Ovary (tissue), 3 donors: ENCODE measurements around the gene FEM1C.

Experiments
- EP300 ChIP-seq: sonication (generic); formaldehyde crosslinking; IDR thresholded peaks from one replicate; pipeline ENCODE4 v1.6.1; 2017; ENCODE audit warnings: antibody characterized with exemption
- POLR2A ChIP-seq: fragments of 450-650 bp; IDR thresholded peaks from one replicate; pipeline ENCODE4 v1.6.1; 2017; ENCODE audit warnings: antibody characterized with exemption, mild to moderate bottlenecking, moderate library complexity
- TF ChIP-seq, protein P1 (sequence below), 3 donors: fragments of 450-650 bp in 2 of 3; fragments of 200-600 bp in 1 of 3; IDR thresholded peaks; one replicate each; pipeline versions ENCODE4 v1.5.1 to v1.8.0; 2016 to 2022; ENCODE audit warnings: antibody characterized with exemption in 3 of 3, mild to moderate bottlenecking in 1 of 3
- donor health status: DM: no; HTN: no; CAD: no.

DNA sequence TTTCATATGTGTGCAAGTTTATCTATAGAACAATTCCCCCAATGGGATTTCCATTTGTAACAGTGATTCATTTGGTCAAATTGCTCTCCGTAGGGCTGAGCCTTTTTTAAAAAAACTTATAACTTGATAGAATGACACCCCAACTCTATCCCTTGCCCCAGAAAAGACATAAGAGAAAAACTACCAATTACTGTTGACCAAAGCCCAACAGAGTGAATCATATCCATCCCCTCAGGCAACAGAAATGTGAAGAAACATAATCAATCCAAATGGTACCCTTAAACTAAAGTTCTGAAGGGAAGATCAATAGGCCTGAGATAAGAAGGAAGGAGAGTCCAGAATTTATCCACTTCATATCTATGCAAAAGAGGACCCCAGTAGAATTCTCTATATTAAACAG, 39.9 kb upstream of the FEM1C start:
- TF ChIP-seq, protein P1, sequence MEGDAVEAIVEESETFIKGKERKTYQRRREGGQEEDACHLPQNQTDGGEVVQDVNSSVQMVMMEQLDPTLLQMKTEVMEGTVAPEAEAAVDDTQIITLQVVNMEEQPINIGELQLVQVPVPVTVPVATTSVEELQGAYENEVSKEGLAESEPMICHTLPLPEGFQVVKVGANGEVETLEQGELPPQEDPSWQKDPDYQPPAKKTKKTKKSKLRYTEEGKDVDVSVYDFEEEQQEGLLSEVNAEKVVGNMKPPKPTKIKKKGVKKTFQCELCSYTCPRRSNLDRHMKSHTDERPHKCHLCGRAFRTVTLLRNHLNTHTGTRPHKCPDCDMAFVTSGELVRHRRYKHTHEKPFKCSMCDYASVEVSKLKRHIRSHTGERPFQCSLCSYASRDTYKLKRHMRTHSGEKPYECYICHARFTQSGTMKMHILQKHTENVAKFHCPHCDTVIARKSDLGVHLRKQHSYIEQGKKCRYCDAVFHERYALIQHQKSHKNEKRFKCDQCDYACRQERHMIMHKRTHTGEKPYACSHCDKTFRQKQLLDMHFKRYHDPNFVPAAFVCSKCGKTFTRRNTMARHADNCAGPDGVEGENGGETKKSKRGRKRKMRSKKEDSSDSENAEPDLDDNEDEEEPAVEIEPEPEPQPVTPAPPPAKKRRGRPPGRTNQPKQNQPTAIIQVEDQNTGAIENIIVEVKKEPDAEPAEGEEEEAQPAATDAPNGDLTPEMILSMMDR (IDR thresholded peaks at IDR 0.05): no peak
- no peak for TF ChIP-seq POLR2A
- no peak for TF ChIP-seq EP300
